Measurements from ENCODE around the gene CXCR4.

Gene CXCR4

DNA sequence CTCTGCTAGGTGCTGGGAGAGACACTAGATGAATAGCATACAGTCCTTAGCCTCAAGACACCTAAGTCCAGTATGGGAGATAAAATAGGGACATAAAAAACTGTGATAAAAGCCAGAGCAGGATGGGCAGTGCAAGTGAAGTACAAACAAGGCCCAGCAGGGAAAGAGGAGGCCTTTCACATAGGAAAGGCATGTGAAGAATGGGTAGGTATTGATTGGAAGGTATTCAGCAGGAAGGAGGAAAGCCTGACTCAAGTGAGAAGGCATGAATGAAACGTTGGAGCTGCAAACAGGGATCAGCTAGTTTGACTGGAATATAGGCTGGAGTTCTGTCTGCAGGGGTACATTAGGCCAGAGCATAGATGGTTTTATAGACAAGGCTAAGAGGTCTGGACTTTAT is 11.0 kb upstream of the CXCR4 start:
- Histone ChIP-seq H3K9me3 (ENCODE audit: insufficient read depth, low read length) (no peaks in the 10 kb centered on the region), H3K79me2 (ENCODE audit: low read length) (no peaks in the 10 kb centered on the region), H4K20me1 (ENCODE audit: insufficient read depth, low read length) (no peaks in the 10 kb centered on the region), H3K9ac (ENCODE audit: low read length) (no peak overlapping the region), H3K4me2 (ENCODE audit: low read length) (no peak overlapping the region), H3K27me3 (ENCODE audit: low read depth, low read length) (peaks cover 70% of the 10 kb centered on the region), H3K36me3 (replicated peaks; ENCODE audit: low read depth, low read length) (no peaks in the 10 kb centered on the region), H3K4me1 (ENCODE audit: low read length) (peaks cover 66% of the 10 kb centered on the region), H3K27ac (ENCODE audit: low read length) (no peak overlapping the region), H2AFZ (ENCODE audit: low read depth, low read length) (no peak overlapping the region), H3K4me3 (ENCODE audit: low read length) (no peak overlapping the region)
- no peak for TF ChIP-seq EZH2phosphoT487 (IDR thresholded peaks at IDR 0.05; ENCODE audit: low read depth)
- TF ChIP-seq, protein P1, sequence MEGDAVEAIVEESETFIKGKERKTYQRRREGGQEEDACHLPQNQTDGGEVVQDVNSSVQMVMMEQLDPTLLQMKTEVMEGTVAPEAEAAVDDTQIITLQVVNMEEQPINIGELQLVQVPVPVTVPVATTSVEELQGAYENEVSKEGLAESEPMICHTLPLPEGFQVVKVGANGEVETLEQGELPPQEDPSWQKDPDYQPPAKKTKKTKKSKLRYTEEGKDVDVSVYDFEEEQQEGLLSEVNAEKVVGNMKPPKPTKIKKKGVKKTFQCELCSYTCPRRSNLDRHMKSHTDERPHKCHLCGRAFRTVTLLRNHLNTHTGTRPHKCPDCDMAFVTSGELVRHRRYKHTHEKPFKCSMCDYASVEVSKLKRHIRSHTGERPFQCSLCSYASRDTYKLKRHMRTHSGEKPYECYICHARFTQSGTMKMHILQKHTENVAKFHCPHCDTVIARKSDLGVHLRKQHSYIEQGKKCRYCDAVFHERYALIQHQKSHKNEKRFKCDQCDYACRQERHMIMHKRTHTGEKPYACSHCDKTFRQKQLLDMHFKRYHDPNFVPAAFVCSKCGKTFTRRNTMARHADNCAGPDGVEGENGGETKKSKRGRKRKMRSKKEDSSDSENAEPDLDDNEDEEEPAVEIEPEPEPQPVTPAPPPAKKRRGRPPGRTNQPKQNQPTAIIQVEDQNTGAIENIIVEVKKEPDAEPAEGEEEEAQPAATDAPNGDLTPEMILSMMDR (IDR thresholded peaks at IDR 0.05; ENCODE audit: low read depth, low read length), result no peak

DNA sequence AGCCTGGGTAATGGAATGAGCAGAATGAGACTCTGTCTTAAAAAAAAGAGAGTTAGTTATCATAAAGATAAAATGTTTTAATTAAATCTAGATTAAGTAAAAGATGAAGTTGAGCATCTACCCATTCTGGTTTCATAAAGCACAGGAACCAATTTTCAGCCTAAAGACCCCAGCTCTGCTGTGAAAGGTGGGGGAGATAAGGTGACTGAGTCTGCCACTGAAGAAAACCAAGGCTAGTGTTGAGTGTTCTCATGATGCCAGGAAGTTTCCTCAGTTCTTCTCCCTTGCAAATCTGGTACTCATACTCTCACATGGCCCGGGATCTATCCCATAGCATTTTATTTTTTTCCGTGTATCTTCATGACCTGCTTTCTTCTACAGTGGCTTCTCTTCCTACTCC is 10.4 kb upstream of the CXCR4 start:
- no peak for TF ChIP-seq EZH2phosphoT487 (IDR thresholded peaks at IDR 0.05; ENCODE audit: low read depth)
- TF ChIP-seq, protein P1 (IDR thresholded peaks at IDR 0.05; ENCODE audit: low read depth, low read length), result no peak
- H3K4me1 ChIP-seq (ENCODE audit: low read length), result peaks cover 60% of the 10 kb centered on the region

DNA sequence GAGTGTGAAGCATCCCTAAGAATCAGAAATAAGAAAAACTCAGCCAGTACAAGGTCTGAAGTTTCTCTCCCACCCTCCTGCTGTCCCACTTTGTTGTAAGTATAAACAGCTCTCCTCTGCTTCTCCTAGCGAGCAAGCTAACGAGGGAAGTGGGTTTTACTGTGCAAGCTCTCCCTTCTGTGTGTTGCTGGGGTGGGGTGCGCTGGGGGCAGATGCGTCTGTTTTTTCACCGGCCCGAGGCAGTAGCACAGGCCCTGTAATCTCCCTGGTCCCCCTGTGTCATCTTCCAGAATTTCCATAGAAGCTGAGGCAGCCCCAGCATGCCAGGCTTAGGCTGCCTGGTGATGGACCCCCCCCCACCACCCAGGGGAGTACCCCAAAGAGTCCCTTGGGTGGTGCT is 9.4 kb upstream of the CXCR4 start:
- no peak overlapping the region for H3K9ac ChIP-seq (ENCODE audit: low read length)
- H3K4me1 ChIP-seq (ENCODE audit: low read length), result peaks cover 50% of the 10 kb centered on the region
- peaks cover 83% of the 10 kb centered on the region for H3K27me3 ChIP-seq (ENCODE audit: low read depth, low read length)
- H3K79me2 ChIP-seq (ENCODE audit: low read length), result no peaks in the 10 kb centered on the region
- H3K9me3 ChIP-seq (ENCODE audit: insufficient read depth, low read length), result no peaks in the 10 kb centered on the region
- TF ChIP-seq EZH2phosphoT487 (IDR thresholded peaks at IDR 0.05; ENCODE audit: low read depth), result no peak
- TF ChIP-seq, protein P1 (IDR thresholded peaks at IDR 0.05; ENCODE audit: low read depth, low read length), result no peak
- no peak overlapping the region for H3K27ac ChIP-seq (ENCODE audit: low read length)
- H3K36me3 ChIP-seq (replicated peaks; ENCODE audit: low read depth, low read length), result no peaks in the 10 kb centered on the region
- peak overlapping the region; percentile 90 for H3K4me2 ChIP-seq (ENCODE audit: low read length)
- H2AFZ ChIP-seq (ENCODE audit: low read depth, low read length), result no peak overlapping the region
- no peaks in the 10 kb centered on the region for H4K20me1 ChIP-seq (ENCODE audit: insufficient read depth, low read length)
- H3K4me3 ChIP-seq (ENCODE audit: low read length), result no peak overlapping the region

More for the DNA sequence above, 10.4 kb upstream of the CXCR4 start:
- no peak overlapping the region for H3K4me3 ChIP-seq (ENCODE audit: low read length)
- no peaks in the 10 kb centered on the region for H4K20me1 ChIP-seq (ENCODE audit: insufficient read depth, low read length)
- peaks cover 74% of the 10 kb centered on the region for H3K27me3 ChIP-seq (ENCODE audit: low read depth, low read length)
- no peaks in the 10 kb centered on the region for H3K9me3 ChIP-seq (ENCODE audit: insufficient read depth, low read length)
- H3K9ac ChIP-seq (ENCODE audit: low read length), result no peak overlapping the region
- no peak overlapping the region for H3K4me2 ChIP-seq (ENCODE audit: low read length)
- no peak overlapping the region for H3K27ac ChIP-seq (ENCODE audit: low read length)
- H3K79me2 ChIP-seq (ENCODE audit: low read length), result no peaks in the 10 kb centered on the region
- no peak overlapping the region for H2AFZ ChIP-seq (ENCODE audit: low read depth, low read length)
- H3K36me3 ChIP-seq (replicated peaks; ENCODE audit: low read depth, low read length), result no peaks in the 10 kb centered on the region

DNA sequence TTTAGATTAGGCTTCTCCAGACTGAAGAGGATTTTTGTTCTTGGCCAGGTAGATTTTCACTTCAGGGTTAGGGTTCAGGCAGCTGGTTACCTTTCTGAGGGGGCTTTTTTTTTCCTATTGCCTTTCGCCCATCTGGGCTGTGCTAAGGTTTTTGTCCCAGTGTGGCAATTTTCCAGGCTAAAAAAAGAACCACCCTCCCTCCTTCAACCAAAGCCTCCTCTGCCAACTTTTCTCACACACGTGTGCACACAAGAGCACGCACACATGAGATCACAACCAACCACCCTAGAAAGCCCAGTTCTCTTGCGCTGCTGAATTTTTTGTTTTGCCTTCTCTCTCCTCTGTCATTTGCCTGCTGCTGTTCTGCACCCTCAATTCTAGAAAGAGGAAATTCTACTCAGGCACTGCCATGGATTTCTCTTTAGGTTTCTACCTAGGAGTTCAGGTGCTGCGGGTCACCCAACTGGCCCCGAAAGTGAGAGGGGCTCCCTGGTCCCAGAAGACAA is 8.5 kb upstream of the CXCR4 start:
- no peak; the same call in 1 of the 2 replicates for TF ChIP-seq EZH2phosphoT487 (IDR thresholded peaks at IDR 0.05; ENCODE audit: low read depth)
- TF ChIP-seq, protein P1 (IDR thresholded peaks at IDR 0.05; ENCODE audit: low read depth, low read length), result no peak
- H2AFZ ChIP-seq (ENCODE audit: low read depth, low read length), result no peak overlapping the region
- 0 out of 2 replicates have a peak overlapping the region, but pooled peaks have one; percentile 4 for H3K9ac ChIP-seq (ENCODE audit: low read length)
- H3K36me3 ChIP-seq (replicated peaks; ENCODE audit: low read depth, low read length), result no peaks in the 10 kb centered on the region
- H3K27me3 ChIP-seq (ENCODE audit: low read depth, low read length), result peaks cover 92% of the 10 kb centered on the region
- no peaks in the 10 kb centered on the region for H3K9me3 ChIP-seq (ENCODE audit: insufficient read depth, low read length)
- peak overlapping the region; percentile 90 for H3K4me2 ChIP-seq (ENCODE audit: low read length)
- H3K4me3 ChIP-seq (ENCODE audit: low read length), result peak overlapping the region; percentile 67
- no peaks in the 10 kb centered on the region for H3K79me2 ChIP-seq (ENCODE audit: low read length)
- H3K4me1 ChIP-seq (ENCODE audit: low read length), result peaks cover 43% of the 10 kb centered on the region
- no peaks in the 10 kb centered on the region for H4K20me1 ChIP-seq (ENCODE audit: insufficient read depth, low read length)
- H3K27ac ChIP-seq (ENCODE audit: low read length), result no peak overlapping the region

Measured in OCI-LY3 (cell line).